ENCODE measurements around the gene CNBP. TPM values are rescaled to one million over a fixed set of nuclear protein-coding genes. Genes with fewer than 3 reads are reported as not detected.
A peak's percentile ranks its signal among the peaks of the same experiment; 100 is the strongest.

CNBP gene
- total and polyA plus RNA-seq, 2 experiments from 2014 or later, result 348 to 444 TPM

DNA sequence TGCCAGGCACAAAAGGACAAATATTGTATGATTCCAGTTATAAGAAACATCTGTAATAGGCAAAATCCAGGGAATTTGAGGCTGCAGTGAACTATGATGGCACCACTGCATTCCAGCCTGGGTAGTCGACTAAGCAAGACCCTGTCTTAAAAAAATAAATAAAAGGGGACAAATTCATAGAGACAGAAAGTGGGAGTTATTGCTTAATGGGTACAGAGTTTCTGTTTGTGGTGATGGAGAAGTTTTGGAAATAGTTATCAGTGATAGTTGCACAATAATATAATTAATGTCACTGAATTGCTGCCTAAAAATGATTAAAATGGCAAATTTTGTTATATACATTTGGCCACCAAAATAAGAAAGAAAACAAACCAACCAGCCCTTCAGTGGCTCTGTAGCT lies 27.6 kb upstream of the CNBP start:
- H3K27ac ChIP-seq (ENCODE audit: low read depth), result no peak overlapping the region
- no peaks in the 10 kb centered on the region for H3F3A ChIP-seq (replicated peaks; ENCODE audit: low read depth)
- H4K20me1 ChIP-seq (replicated peaks; ENCODE audit: insufficient read depth), result no peaks in the 10 kb centered on the region
- H3K9me2 ChIP-seq (ENCODE audit: insufficient read depth), result no peaks in the 10 kb centered on the region
- H3K4me1 ChIP-seq (ENCODE audit: insufficient read depth), result no peaks in the 10 kb centered on the region
- Mint-ChIP-seq H3K4me1 (no peaks in the 10 kb centered on the region), H3K36me3 (ENCODE audit: low read depth) (no peaks in the 10 kb centered on the region), H3K27me3 (ENCODE audit: insufficient read depth, low read depth, poor library complexity) (peaks cover 5% of the 10 kb centered on the region), H3K9me3 (no peaks in the 10 kb centered on the region), H3K27ac (no peak overlapping the region), H3K4me3 (no peak overlapping the region)
- H3K27me3 ChIP-seq (ENCODE audit: insufficient read depth), result no peaks in the 10 kb centered on the region
- no peaks in the 10 kb centered on the region for H3K36me3 ChIP-seq (ENCODE audit: insufficient read depth)
- no peak overlapping the region for H3K4me2 ChIP-seq
- H2AFZ ChIP-seq, result peak overlapping the region; percentile 78; the same call in 1 of the 2 replicates
- H3K79me2 ChIP-seq (replicated peaks; ENCODE audit: insufficient read depth), result no peaks in the 10 kb centered on the region
- no peak for DNase-seq (ENCODE audit: low spot score)
- no peak for ATAC-seq
- no peak for TF ChIP-seq ZNF331 (CRISPR knock-in tag; IDR thresholded peaks at IDR 0.05; ENCODE audit: low read depth)
- TF ChIP-seq POLR2AphosphoS5 (IDR thresholded peaks at IDR 0.05; ENCODE audit: low read depth), result no peak
- no peak for TF ChIP-seq CREB1 (CRISPR knock-in tag; IDR thresholded peaks at IDR 0.05; ENCODE audit: low read depth)
- no peak overlapping the region for H3K4me3 ChIP-seq

DNA sequence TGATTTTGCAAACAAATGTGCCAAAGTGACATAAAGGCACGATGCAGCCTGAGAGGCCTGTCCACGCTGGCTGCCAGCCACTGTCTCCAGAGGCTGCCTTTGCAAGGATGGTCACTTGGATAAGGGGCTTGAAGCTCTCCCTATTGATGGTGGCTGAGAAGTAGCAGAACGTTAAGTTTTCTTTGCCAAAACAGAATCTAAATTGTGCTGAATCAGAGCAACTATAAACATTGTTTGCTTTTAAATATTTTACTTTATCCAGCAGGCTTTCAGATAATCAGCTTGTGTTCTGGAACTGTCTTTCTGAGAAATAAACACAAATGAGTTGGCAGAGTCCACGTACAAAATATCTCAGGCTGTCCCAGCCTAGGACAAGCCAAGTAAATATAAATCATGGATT lies 23.8 kb upstream of the CNBP start:
- Histone ChIP-seq H3K4me2 (no peak overlapping the region), H2AFZ (peak overlapping the region; percentile 59), H3K27me3 (ENCODE audit: insufficient read depth) (no peaks in the 10 kb centered on the region), H3K27ac (ENCODE audit: low read depth) (no peak overlapping the region; the same call in 1 of the 2 replicates), H3F3A (replicated peaks; ENCODE audit: low read depth) (no peaks in the 10 kb centered on the region), H3K4me1 (ENCODE audit: insufficient read depth) (no peaks in the 10 kb centered on the region), H3K36me3 (ENCODE audit: insufficient read depth) (no peaks in the 10 kb centered on the region), H3K79me2 (replicated peaks; ENCODE audit: insufficient read depth) (no peaks in the 10 kb centered on the region), H4K20me1 (replicated peaks; ENCODE audit: insufficient read depth) (no peaks in the 10 kb centered on the region), H3K4me3 (no peak overlapping the region), H3K9me2 (ENCODE audit: insufficient read depth) (no peaks in the 10 kb centered on the region)
- no peak for DNase-seq (ENCODE audit: low spot score)
- Mint-ChIP-seq H3K36me3 (ENCODE audit: low read depth) (no peaks in the 10 kb centered on the region), H3K9me3 (no peaks in the 10 kb centered on the region), H3K4me1 (no peaks in the 10 kb centered on the region), H3K27me3 (ENCODE audit: insufficient read depth, low read depth, poor library complexity) (no peaks in the 10 kb centered on the region), H3K27ac (no peak overlapping the region), H3K4me3 (no peak overlapping the region)
- no peak for TF ChIP-seq ZNF114 (CRISPR knock-in tag; IDR thresholded peaks at IDR 0.05)
- TF ChIP-seq POLR2AphosphoS5 (IDR thresholded peaks at IDR 0.05; ENCODE audit: low read depth), result no peak
- no peak for ATAC-seq

DNA sequence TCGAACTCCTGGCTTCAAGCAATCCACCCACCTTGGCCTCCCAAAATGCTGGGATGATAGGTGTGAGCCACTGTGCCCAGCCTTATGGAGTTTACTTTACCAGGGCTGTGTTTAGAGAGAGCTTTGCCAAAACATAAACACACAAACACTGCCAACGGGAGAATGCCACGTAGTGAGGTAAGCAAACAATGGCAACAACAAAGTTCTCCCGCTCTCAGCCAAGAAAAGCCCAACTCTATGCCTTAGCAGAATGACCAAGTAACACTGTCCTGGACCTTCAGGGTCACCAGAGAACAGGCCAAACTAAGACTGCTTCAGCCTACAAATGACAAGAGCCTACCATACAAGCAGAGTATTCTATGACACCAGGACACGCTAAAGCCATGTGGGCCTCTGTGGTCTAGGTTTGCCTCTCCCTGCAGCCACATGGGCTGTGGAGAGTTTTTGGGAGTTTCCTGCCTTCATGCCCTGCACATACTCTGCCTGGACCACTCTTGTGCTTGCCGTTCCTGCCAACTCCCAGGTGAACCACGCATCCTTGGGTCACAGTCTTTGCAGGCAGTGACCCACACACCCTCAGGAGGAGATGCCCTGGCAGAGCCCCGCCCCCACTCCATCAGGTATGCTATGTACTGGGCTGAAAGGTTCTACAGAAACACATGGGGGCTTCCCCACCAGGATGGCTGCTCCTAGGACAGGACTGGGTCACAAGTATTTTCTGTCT lies 21.6 kb upstream of the CNBP start:
- no peaks in the 10 kb centered on the region for H4K20me1 ChIP-seq (replicated peaks; ENCODE audit: insufficient read depth)
- H3K27ac Mint-ChIP-seq, result no peak overlapping the region
- no peaks in the 10 kb centered on the region for H3K9me3 Mint-ChIP-seq
- no peaks in the 10 kb centered on the region for H3K9me2 ChIP-seq (ENCODE audit: insufficient read depth)
- no peaks in the 10 kb centered on the region for H3K4me1 ChIP-seq (ENCODE audit: insufficient read depth)
- H3K36me3 ChIP-seq (ENCODE audit: insufficient read depth), result no peaks in the 10 kb centered on the region
- H3K4me3 ChIP-seq, result no peak overlapping the region
- H3K27ac ChIP-seq (ENCODE audit: low read depth), result no peak overlapping the region
- no peak overlapping the region for H3K4me2 ChIP-seq
- H3K4me3 Mint-ChIP-seq, result no peak overlapping the region
- peak; percentile 81 for ATAC-seq
- H2AFZ ChIP-seq, result peak overlapping the region; percentile 38; the same call in 1 of the 2 replicates
- peak; percentile 28 for DNase-seq (ENCODE audit: low spot score)
- no peaks in the 10 kb centered on the region for H3K79me2 ChIP-seq (replicated peaks; ENCODE audit: insufficient read depth)
- H3K36me3 Mint-ChIP-seq (ENCODE audit: low read depth), result no peaks in the 10 kb centered on the region
- no peaks in the 10 kb centered on the region for H3K4me1 Mint-ChIP-seq
- H3F3A ChIP-seq (replicated peaks; ENCODE audit: low read depth), result no peaks in the 10 kb centered on the region
- no peaks in the 10 kb centered on the region for H3K27me3 Mint-ChIP-seq (ENCODE audit: insufficient read depth, low read depth, poor library complexity)
- H3K27me3 ChIP-seq (ENCODE audit: insufficient read depth), result no peaks in the 10 kb centered on the region
- TF ChIP-seq, protein P1, sequence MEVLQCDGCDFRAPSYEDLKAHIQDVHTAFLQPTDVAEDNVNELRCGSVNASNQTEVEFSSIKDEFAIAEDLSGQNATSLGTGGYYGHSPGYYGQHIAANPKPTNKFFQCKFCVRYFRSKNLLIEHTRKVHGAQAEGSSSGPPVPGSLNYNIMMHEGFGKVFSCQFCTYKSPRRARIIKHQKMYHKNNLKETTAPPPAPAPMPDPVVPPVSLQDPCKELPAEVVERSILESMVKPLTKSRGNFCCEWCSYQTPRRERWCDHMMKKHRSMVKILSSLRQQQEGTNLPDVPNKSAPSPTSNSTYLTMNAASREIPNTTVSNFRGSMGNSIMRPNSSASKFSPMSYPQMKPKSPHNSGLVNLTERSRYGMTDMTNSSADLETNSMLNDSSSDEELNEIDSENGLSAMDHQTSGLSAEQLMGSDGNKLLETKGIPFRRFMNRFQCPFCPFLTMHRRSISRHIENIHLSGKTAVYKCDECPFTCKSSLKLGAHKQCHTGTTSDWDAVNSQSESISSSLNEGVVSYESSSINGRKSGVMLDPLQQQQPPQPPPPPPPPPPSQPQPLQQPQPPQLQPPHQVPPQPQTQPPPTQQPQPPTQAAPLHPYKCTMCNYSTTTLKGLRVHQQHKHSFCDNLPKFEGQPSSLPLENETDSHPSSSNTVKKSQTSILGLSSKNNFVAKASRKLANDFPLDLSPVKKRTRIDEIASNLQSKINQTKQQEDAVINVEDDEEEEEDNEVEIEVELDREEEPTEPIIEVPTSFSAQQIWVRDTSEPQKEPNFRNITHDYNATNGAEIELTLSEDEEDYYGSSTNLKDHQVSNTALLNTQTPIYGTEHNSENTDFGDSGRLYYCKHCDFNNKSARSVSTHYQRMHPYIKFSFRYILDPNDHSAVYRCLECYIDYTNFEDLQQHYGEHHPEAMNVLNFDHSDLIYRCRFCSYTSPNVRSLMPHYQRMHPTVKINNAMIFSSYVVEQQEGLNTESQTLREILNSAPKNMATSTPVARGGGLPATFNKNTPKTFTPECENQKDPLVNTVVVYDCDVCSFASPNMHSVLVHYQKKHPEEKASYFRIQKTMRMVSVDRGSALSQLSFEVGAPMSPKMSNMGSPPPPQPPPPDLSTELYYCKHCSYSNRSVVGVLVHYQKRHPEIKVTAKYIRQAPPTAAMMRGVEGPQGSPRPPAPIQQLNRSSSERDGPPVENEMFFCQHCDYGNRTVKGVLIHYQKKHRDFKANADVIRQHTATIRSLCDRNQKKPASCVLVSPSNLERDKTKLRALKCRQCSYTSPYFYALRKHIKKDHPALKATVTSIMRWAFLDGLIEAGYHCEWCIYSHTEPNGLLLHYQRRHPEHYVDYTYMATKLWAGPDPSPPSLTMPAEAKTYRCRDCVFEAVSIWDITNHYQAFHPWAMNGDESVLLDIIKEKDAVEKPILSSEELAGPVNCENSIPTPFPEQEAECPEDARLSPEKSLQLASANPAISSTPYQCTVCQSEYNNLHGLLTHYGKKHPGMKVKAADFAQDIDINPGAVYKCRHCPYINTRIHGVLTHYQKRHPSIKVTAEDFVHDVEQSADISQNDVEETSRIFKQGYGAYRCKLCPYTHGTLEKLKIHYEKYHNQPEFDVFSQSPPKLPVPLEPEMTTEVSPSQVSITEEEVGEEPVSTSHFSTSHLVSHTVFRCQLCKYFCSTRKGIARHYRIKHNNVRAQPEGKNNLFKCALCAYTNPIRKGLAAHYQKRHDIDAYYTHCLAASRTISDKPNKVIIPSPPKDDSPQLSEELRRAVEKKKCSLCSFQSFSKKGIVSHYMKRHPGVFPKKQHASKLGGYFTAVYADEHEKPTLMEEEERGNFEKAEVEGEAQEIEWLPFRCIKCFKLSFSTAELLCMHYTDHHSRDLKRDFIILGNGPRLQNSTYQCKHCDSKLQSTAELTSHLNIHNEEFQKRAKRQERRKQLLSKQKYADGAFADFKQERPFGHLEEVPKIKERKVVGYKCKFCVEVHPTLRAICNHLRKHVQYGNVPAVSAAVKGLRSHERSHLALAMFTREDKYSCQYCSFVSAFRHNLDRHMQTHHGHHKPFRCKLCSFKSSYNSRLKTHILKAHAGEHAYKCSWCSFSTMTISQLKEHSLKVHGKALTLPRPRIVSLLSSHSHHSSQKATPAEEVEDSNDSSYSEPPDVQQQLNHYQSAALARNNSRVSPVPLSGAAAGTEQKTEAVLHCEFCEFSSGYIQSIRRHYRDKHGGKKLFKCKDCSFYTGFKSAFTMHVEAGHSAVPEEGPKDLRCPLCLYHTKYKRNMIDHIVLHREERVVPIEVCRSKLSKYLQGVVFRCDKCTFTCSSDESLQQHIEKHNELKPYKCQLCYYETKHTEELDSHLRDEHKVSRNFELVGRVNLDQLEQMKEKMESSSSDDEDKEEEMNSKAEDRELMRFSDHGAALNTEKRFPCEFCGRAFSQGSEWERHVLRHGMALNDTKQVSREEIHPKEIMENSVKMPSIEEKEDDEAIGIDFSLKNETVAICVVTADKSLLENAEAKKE (CRISPR knock-in tag; IDR thresholded peaks at IDR 0.05), result no peak
- TF ChIP-seq STAT1 (IDR thresholded peaks at IDR 0.05; ENCODE audit: unreplicated experiment) (no peak), EZH2phosphoT487 (IDR thresholded peaks at IDR 0.05; ENCODE audit: unreplicated experiment) (no peak)
